GM19035 (cell line): ENCODE measurements around the gene SH3BP2.

ENCODE experiments used
- ATAC-seq: cut with Tn5 transposase; IDR thresholded peaks from one replicate; pipeline ENCODE4 v1.9.1; 2021; ENCODE audit not compliant: unreplicated experiment

The SH3BP2 gene

GRCh38 chr4:2831611-2832308, 38.9 kb downstream of the SH3BP2 start:
- no peak for ATAC-seq

- ATAC-seq: peak; percentile 58
Measured at GRCh38 chr4:2832309-2832980, 39.6 kb downstream of the SH3BP2 start.

- ATAC-seq: no peak
Measured at GRCh38 chr4:2832981-2833670, 40.2 kb downstream of the SH3BP2 start.

- ATAC-seq: no peak
Measured at GRCh38 chr4:2833671-2834000, 40.8 kb downstream of the SH3BP2 start.

- ATAC-seq: no peak
Measured at GRCh38 chr4:2834001-2834921, 41.4 kb downstream of the SH3BP2 start.

- no peak for ATAC-seq
Measured at GRCh38 chr4:2835978-2836377, 43.1 kb downstream of the SH3BP2 start.

- ATAC-seq: no peak
Measured at GRCh38 chr4:2836391-2836859, 43.5 kb downstream of the SH3BP2 start.

- ATAC-seq: no peak
Measured at GRCh38 chr4:2837110-2837903, 44.4 kb downstream of the SH3BP2 start.

- no peak for ATAC-seq
Measured at GRCh38 chr4:2837904-2838496, 45.1 kb downstream of the SH3BP2 start.

- no peak for ATAC-seq
Measured at GRCh38 chr4:2839060-2839459, 46.2 kb downstream of the SH3BP2 start.

- no peak for ATAC-seq
Measured at GRCh38 chr4:2842687-2843262, 49.9 kb downstream of the SH3BP2 start.

GRCh38 chr4:2843263-2843940, 50.5 kb downstream of the SH3BP2 start, which contains the start of gene ADD1:
ADD1 (plus strand) TSS chr4:2843844; CDS start chr4:2875916, 32,072 bp downstream.
- ATAC-seq: peak; percentile 83

GRCh38 chr4:2843941-2844584, 51.2 kb downstream of the SH3BP2 start:
- no peak for ATAC-seq

- ATAC-seq: no peak
Measured at GRCh38 chr4:2846172-2846571, 53.3 kb downstream of the SH3BP2 start.

GRCh38 chr4:2847302-2847871, 54.5 kb downstream of the SH3BP2 start:
- no peak for ATAC-seq

GRCh38 chr4:2848449-2848848, 55.6 kb downstream of the SH3BP2 start:
- ATAC-seq: no peak

GRCh38 chr4:2849267-2850152, 56.6 kb downstream of the SH3BP2 start:
- ATAC-seq: no peak
